Esophagus squamous epithelium (tissue), 5 donors: ENCODE data around the gene PREX1. TPM values are rescaled to one million over a fixed set of nuclear protein-coding genes. Genes with fewer than 3 reads are reported as not detected.
"Not testable (repeated sequence)": the region's sequence is repeated elsewhere in the genome, so short reads cannot be mapped to it uniquely, and the experiment has no call there.

Experiments
- DNase-seq: peaks from one replicate; lab custom pipeline; 2025; lab: John Stamatoyannopoulos, UW
- H3K27ac ChIP-seq, 4 donors: fragments of 200-600 bp; sonication (generic); one replicate each; pipeline ENCODE4 v1.5.1; 2016 to 2019; ENCODE audit warnings: mild to moderate bottlenecking in 1 of 4
- H3K27me3 ChIP-seq, 4 donors: fragments of 200-600 bp; sonication (generic); 1 replicate in 3 of 4; 2 replicates in 1 of 4; pipeline versions ENCODE4 v1.5.1 to v1.6.0; 2017 to 2021; ENCODE audit warnings: antibody characterized with exemption in 1 of 4
- H3K36me3 ChIP-seq, 3 donors: fragments of 200-600 bp; sonication (generic); one replicate each; pipeline ENCODE4 v1.5.1; 2016 to 2019
- H3K4me1 ChIP-seq, 3 donors: fragments of 200-600 bp; sonication (generic); one replicate each; pipeline ENCODE4 v1.5.1; 2017 to 2019
- H3K4me3 ChIP-seq, 4 donors: fragments of 200-600 bp; sonication (generic); 1 replicate in 3 of 4; 2 replicates in 1 of 4; pipeline ENCODE4 v1.5.1; 2016 to 2019; ENCODE audit warnings: mild to moderate bottlenecking in 2 of 4, moderate library complexity in 1 of 4
- H3K9me3 ChIP-seq, 3 donors: fragments of 200-600 bp; sonication (generic); one replicate each; pipeline ENCODE4 v1.5.1; 2016 to 2019
- CTCF ChIP-seq, 6 experiments: fragments of 450-650 bp in 4 of 6; fragments of 200-600 bp in 2 of 6; sonication (generic) in 2 of 6; IDR thresholded peaks; one replicate each; pipeline ENCODE4 v1.5.1; 2016 to 2019; ENCODE audit warnings: antibody characterized with exemption in 6 of 6, mild to moderate bottlenecking in 4 of 6, moderate library complexity in 4 of 6
- POLR2A ChIP-seq, 4 donors: fragments of 450-650 bp; IDR thresholded peaks; one replicate each; pipeline ENCODE4 v1.6.1; 2017; ENCODE audit warnings: antibody characterized with exemption in 4 of 4, mild to moderate bottlenecking in 4 of 4, moderate library complexity in 3 of 4
- WGBS, 2 donors: methylation state at CpG; one replicate each; pipeline ENCODE4 v1.1.5; 2018; 5-methylcytosine and 5-hydroxymethylcytosine counted together
- intact Hi-C: fragments of 100-400 bp; cut with DNase I; formaldehyde crosslinking; loops from one replicate; pipeline ENCODE4 v1.15.0; 2022
- total RNA-seq, 4 donors: library from RNA; depleted of rRNA; stranded (reverse); fragments of >200 nt; gene quantifications; one replicate each; pipeline ENCODE4 v1.1.0, GENCODE V29; 2016
- donor health status: DM: yes; HTN: yes; CAD: no.

The PREX1 gene
- total RNA-seq, 4 donors from 2014 or later, result 4.9 to 25.9 (median 8.9) TPM

DNA sequence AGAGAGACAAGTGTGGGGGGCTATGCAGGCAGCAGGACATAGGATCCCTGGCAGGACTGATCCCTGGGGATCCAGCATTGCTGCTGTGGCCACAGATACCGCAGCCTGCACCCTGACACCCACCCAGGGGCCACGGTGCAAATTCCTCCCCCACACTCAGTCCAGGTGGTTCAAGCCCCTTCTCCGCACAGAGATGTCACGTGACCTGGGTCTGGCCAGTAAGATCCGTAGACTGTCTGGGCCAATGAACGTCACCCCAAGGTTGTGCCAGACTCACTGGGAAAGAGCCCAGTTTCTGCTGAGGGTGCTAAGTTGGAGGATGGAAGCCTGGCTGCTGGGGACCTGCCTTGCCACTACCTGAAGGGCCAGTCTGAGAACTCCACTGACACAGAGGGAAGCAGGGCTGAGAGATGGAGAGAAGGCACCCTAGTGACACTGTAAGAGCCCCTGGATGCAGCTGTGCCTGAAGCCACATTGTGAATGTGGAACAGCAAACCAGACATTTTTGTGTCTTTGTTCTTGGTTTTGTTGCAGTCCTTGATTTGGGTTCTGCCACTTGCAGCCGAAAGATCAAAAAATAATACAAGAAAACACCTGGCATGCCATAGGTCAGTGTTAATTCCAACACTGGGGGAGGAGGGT lies 228.6 kb downstream of the PREX1 start:
- H3K36me3 ChIP-seq, result no peaks in the 10 kb centered on the region
- DNase-seq, result no peak
- no peaks in the 10 kb centered on the region for H3K9me3 ChIP-seq
- H3K4me1 ChIP-seq, result no peaks in the 10 kb centered on the region
- no peak for TF ChIP-seq CTCF (IDR thresholded peaks at IDR 0.05)
- no peak for TF ChIP-seq POLR2A (IDR thresholded peaks at IDR 0.05)
- peaks cover 0 to 5% (median 0%) of the 10 kb centered on the region in 4 donors for H3K27me3 ChIP-seq
- no peak overlapping the region for H3K27ac ChIP-seq
- 70 to 94% methylated on average over 1 to 6 of the region's 7 CpGs for WGBS, 2 donors
- no peak overlapping the region for H3K4me3 ChIP-seq
- intact Hi-C loops, result no loop called here

- WGBS, 2 donors, result 79% methylated on average over 10 of the region's 16 CpGs; no CpG with 5 or more reads in 1 of the 2 donors
- H3K27ac ChIP-seq, DNase-seq, H3K4me1 ChIP-seq, H3K9me3 ChIP-seq, H3K36me3 ChIP-seq, H3K27me3 ChIP-seq, intact Hi-C loops, H3K4me3 ChIP-seq: not testable (repeated sequence)
These were observed 229.4 kb downstream of the PREX1 start for GRCh38 chr20:48598303-48598941.

DNA sequence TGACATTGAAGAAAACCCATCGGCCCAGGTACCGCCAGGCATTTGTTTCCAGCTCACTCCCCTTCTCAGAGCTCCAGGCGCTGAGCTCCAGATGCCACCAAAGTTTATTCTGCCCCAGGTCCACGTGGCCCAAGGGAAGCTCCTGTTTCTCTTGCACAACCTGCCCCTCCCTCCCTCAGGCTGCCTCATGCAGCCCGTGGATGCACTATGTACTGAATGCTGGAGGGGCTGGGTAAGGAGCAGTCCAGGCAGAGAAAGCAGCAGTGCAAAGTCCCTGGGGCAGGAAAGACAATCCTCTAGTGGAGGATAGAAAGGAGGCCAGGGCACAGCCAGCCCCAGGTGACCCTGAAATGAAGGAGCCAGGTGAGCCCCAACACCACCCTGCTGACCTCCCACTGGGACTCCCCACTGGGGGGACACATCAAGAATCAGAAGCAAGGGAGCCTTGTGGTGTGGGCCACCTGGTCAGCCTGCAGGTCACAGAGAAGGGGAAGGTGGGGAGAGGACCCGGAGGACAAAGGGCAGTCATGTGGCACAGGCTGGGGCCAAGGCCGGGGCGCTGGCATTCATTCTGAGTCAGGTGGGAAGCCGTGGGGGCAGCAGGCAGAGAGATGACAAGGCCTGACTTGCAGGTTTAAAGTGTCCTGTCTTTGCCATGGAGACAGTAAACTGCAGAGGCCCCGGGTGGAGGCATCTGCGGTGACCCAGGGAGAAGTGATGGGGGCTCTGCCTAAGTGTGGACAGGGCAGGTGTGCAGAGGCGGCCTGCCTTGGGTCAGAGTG lies 230.1 kb downstream of the PREX1 start:
- H3K27ac ChIP-seq, result no peak overlapping the region
- no peaks in the 10 kb centered on the region for H3K36me3 ChIP-seq
- H3K27me3 ChIP-seq, result no peaks in the 10 kb centered on the region
- TF ChIP-seq CTCF (IDR thresholded peaks at IDR 0.05) (no peak), POLR2A (IDR thresholded peaks at IDR 0.05) (no peak)
- WGBS, 2 donors, result 62 to 73% methylated on average over 8 to 11 of the region's 12 CpGs
- no peak overlapping the region for H3K4me3 ChIP-seq
- no peaks in the 10 kb centered on the region for H3K4me1 ChIP-seq
- H3K9me3 ChIP-seq, result no peaks in the 10 kb centered on the region
- no peak for DNase-seq
- intact Hi-C loops, result no loop called here

GRCh38 chr20:48596334-48596898 lies 231.4 kb downstream of the PREX1 start:
- no peaks in the 10 kb centered on the region for H3K9me3 ChIP-seq
- no peaks in the 10 kb centered on the region for H3K36me3 ChIP-seq
- no peak for TF ChIP-seq POLR2A (IDR thresholded peaks at IDR 0.05)
- H3K27me3 ChIP-seq, result no peaks in the 10 kb centered on the region
- H3K4me1 ChIP-seq, result no peaks in the 10 kb centered on the region
- 83 to 84% methylated on average over 4 of the region's 4 CpGs for WGBS, 2 donors
- DNase-seq, result no peak
- intact Hi-C loops, result no loop called here
- H3K4me3 ChIP-seq, result no peak overlapping the region
- no peak overlapping the region for H3K27ac ChIP-seq

- Histone ChIP-seq H3K4me3 (no peak overlapping the region), H3K27me3 (no peaks in the 10 kb centered on the region), H3K4me1 (no peaks in the 10 kb centered on the region), H3K36me3 (no peaks in the 10 kb centered on the region), H3K27ac (no peak overlapping the region), H3K9me3 (no peaks in the 10 kb centered on the region)
- DNase-seq, result no peak
- TF ChIP-seq CTCF (IDR thresholded peaks at IDR 0.05) (no peak), POLR2A (IDR thresholded peaks at IDR 0.05) (no peak)
- 63% methylated on average over 9 of the region's 10 CpGs for WGBS, 2 donors
- intact Hi-C loops, result no loop called here
These were observed 232.1 kb downstream of the PREX1 start for GRCh38 chr20:48595495-48596333.
